ENCODE results near the gene ACCSL. TPM values are rescaled to one million over a fixed set of nuclear protein-coding genes. Genes with fewer than 3 reads are reported as not detected.
A peak's percentile ranks its signal among the peaks of the same experiment; 100 is the strongest.

ACCSL gene
- total RNA-seq, 1 donor from 2014 or later: not detected

- H3K4me3 Mint-ChIP-seq: peak overlapping the region; percentile 93
- H3K27me3 Mint-ChIP-seq: peaks cover 4% of the 10 kb centered on the region
- DNase-seq (ENCODE audit: extremely low spot score, unreplicated experiment): no peak
- no peak overlapping the region for H3K27ac Mint-ChIP-seq
- H3K36me3 Mint-ChIP-seq: peaks cover 9% of the 10 kb centered on the region
- H3K4me1 Mint-ChIP-seq (ENCODE audit: unreplicated experiment): peaks cover 3% of the 10 kb centered on the region
- no peaks in the 10 kb centered on the region for H3K9me3 Mint-ChIP-seq
- no peak for TF ChIP-seq CTCF (conservative IDR thresholded peaks at IDR 0.05)
Observed at GRCh38 chr11:44067266-44067665, 19.5 kb downstream of the ACCSL start.

- DNase-seq (ENCODE audit: extremely low spot score, unreplicated experiment): no peak
- TF ChIP-seq CTCF (conservative IDR thresholded peaks at IDR 0.05): no peak
- Mint-ChIP-seq H3K4me3 (no peak overlapping the region), H3K36me3 (peaks cover 9% of the 10 kb centered on the region), H3K4me1 (ENCODE audit: unreplicated experiment) (peaks cover 3% of the 10 kb centered on the region), H3K27me3 (no peaks in the 10 kb centered on the region), H3K27ac (no peak overlapping the region), H3K9me3 (no peaks in the 10 kb centered on the region)
Observed at GRCh38 chr11:44068180-44068579, 20.4 kb downstream of the ACCSL start.

- Mint-ChIP-seq H3K27me3 (no peaks in the 10 kb centered on the region), H3K36me3 (peaks cover 9% of the 10 kb centered on the region), H3K4me3 (no peak overlapping the region), H3K4me1 (ENCODE audit: unreplicated experiment) (no peaks in the 10 kb centered on the region), H3K27ac (no peak overlapping the region), H3K9me3 (no peaks in the 10 kb centered on the region)
- no peak for DNase-seq (ENCODE audit: extremely low spot score, unreplicated experiment)
- TF ChIP-seq CTCF (conservative IDR thresholded peaks at IDR 0.05): no peak
Observed at GRCh38 chr11:44071157-44071556, 23.4 kb downstream of the ACCSL start.

GRCh38 chr11:44072757-44073658 lies 25.2 kb downstream of the ACCSL start:
- peaks cover 11% of the 10 kb centered on the region for H3K36me3 Mint-ChIP-seq
- H3K27me3 Mint-ChIP-seq: no peaks in the 10 kb centered on the region
- no peak for TF ChIP-seq CTCF (conservative IDR thresholded peaks at IDR 0.05)
- H3K27ac Mint-ChIP-seq: no peak overlapping the region
- no peak for DNase-seq (ENCODE audit: extremely low spot score, unreplicated experiment)
- H3K4me1 Mint-ChIP-seq (ENCODE audit: unreplicated experiment): no peaks in the 10 kb centered on the region
- H3K9me3 Mint-ChIP-seq: no peaks in the 10 kb centered on the region
- no peak overlapping the region for H3K4me3 Mint-ChIP-seq

GRCh38 chr11:44078794-44079193 lies 31.0 kb downstream of the ACCSL start:
- no peaks in the 10 kb centered on the region for H3K9me3 Mint-ChIP-seq
- H3K27me3 Mint-ChIP-seq: no peaks in the 10 kb centered on the region
- peaks cover 6% of the 10 kb centered on the region for H3K36me3 Mint-ChIP-seq
- no peaks in the 10 kb centered on the region for H3K4me1 Mint-ChIP-seq (ENCODE audit: unreplicated experiment)
- H3K4me3 Mint-ChIP-seq: no peak overlapping the region
- H3K27ac Mint-ChIP-seq: no peak overlapping the region
- DNase-seq (ENCODE audit: extremely low spot score, unreplicated experiment): no peak
- TF ChIP-seq CTCF (conservative IDR thresholded peaks at IDR 0.05): no peak
